ENCODE measurements around the gene NOL4L.

NOL4L gene

GRCh38 chr20:32484225-32484957 lies 100.7 kb downstream of the NOL4L start:
- peak overlapping the region; percentile 73 for H3K27ac ChIP-seq (replicated peaks)
- H3K4me3 ChIP-seq (replicated peaks; ENCODE audit: insufficient read depth, low read length), result peak overlapping the region; percentile 72
- TF ChIP-seq SPI1 (IDR thresholded peaks at IDR 0.05; ENCODE audit: borderline replicate concordance, low read depth) (no peak), POLR2AphosphoS5 (IDR thresholded peaks at IDR 0.05; ENCODE audit: low read depth) (peak; percentile 5; the same call in 1 of the 2 replicates)
- DNase-seq (ENCODE audit: low read depth in 1 of 2, low spot score in 1 of 2), result peak in 1 of 2 experiments; percentile 36
- no peaks in the 10 kb centered on the region for H3K27me3 ChIP-seq (ENCODE audit: insufficient read depth, poor library complexity, severe bottlenecking)

DNA sequence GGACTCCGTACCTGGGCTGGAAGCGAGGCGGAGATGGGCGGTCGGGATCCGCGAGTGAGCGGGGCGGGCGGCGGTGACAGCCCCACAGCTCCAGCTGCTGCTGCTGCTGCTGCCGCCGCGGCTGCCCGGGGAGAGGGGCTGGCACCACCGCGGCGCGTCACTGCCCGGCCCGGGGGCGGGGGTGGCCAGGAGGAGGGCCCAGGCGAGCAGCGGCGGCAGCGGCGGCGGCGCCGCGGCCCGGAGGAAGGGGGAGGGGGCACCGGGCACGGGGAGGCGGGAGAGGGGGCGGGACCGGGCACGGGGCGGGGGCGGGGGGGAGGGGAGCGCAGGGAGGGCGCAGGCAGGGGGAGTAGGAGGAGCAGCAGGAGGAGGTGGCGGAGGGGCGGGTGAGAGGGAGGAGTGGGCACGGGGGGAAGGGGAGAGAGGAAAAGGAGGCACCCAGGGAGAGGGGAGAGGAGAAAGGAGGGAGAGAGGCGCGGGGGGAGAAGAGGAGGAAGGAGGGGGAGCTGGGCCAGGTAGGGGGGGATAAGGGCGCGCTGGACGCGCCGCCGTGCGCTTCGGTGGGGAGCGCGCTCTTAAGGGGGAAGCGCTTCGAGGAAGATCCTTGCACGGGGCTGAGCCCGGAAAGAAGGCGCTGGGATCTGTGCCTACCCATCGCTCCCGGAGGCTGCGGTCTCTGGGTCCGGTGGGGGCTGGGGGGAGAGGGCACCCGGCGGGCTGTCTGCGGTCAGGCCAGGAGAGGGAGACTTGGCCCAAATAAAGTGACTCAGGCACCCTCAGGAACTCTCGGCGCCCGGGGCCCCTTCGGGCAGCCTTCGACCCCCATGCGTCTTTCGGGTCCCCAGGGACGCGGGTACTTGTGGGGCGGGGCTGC lies 101.5 kb downstream of the NOL4L start:
- TF ChIP-seq GABPA (IDR thresholded peaks at IDR 0.05; ENCODE audit: low read depth) (no peak), POLR2AphosphoS5 (IDR thresholded peaks at IDR 0.05; ENCODE audit: low read depth) (peak; percentile 52; the same call in 1 of the 2 replicates), SPI1 (IDR thresholded peaks at IDR 0.05; ENCODE audit: borderline replicate concordance, low read depth) (no peak)
- TF ChIP-seq, protein P1, sequence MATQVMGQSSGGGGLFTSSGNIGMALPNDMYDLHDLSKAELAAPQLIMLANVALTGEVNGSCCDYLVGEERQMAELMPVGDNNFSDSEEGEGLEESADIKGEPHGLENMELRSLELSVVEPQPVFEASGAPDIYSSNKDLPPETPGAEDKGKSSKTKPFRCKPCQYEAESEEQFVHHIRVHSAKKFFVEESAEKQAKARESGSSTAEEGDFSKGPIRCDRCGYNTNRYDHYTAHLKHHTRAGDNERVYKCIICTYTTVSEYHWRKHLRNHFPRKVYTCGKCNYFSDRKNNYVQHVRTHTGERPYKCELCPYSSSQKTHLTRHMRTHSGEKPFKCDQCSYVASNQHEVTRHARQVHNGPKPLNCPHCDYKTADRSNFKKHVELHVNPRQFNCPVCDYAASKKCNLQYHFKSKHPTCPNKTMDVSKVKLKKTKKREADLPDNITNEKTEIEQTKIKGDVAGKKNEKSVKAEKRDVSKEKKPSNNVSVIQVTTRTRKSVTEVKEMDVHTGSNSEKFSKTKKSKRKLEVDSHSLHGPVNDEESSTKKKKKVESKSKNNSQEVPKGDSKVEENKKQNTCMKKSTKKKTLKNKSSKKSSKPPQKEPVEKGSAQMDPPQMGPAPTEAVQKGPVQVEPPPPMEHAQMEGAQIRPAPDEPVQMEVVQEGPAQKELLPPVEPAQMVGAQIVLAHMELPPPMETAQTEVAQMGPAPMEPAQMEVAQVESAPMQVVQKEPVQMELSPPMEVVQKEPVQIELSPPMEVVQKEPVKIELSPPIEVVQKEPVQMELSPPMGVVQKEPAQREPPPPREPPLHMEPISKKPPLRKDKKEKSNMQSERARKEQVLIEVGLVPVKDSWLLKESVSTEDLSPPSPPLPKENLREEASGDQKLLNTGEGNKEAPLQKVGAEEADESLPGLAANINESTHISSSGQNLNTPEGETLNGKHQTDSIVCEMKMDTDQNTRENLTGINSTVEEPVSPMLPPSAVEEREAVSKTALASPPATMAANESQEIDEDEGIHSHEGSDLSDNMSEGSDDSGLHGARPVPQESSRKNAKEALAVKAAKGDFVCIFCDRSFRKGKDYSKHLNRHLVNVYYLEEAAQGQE (IDR thresholded peaks at IDR 0.05; ENCODE audit: insufficient replicate concordance, low read depth), result no peak
- TF ChIP-seq, protein P2, sequence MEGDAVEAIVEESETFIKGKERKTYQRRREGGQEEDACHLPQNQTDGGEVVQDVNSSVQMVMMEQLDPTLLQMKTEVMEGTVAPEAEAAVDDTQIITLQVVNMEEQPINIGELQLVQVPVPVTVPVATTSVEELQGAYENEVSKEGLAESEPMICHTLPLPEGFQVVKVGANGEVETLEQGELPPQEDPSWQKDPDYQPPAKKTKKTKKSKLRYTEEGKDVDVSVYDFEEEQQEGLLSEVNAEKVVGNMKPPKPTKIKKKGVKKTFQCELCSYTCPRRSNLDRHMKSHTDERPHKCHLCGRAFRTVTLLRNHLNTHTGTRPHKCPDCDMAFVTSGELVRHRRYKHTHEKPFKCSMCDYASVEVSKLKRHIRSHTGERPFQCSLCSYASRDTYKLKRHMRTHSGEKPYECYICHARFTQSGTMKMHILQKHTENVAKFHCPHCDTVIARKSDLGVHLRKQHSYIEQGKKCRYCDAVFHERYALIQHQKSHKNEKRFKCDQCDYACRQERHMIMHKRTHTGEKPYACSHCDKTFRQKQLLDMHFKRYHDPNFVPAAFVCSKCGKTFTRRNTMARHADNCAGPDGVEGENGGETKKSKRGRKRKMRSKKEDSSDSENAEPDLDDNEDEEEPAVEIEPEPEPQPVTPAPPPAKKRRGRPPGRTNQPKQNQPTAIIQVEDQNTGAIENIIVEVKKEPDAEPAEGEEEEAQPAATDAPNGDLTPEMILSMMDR (IDR thresholded peaks at IDR 0.05; ENCODE audit: insufficient read depth, low read length), result no peak
- Histone ChIP-seq H3K27ac (replicated peaks) (peak overlapping the region; percentile 73), H3K4me3 (replicated peaks; ENCODE audit: insufficient read depth, low read length) (peak overlapping the region; percentile 72), H3K27me3 (ENCODE audit: insufficient read depth, poor library complexity, severe bottlenecking) (no peaks in the 10 kb centered on the region)
- peak; percentile 73 to 87 for DNase-seq (ENCODE audit: low read depth in 1 of 2, low spot score in 1 of 2)

GRCh38 chr20:32482442-32483261 lies 102.5 kb downstream of the NOL4L start:
- Histone ChIP-seq H3K4me3 (replicated peaks; ENCODE audit: insufficient read depth, low read length) (peak overlapping the region; percentile 72), H3K27ac (replicated peaks) (peak overlapping the region; percentile 49), H3K27me3 (ENCODE audit: insufficient read depth, poor library complexity, severe bottlenecking) (no peaks in the 10 kb centered on the region)
- DNase-seq (ENCODE audit: low read depth in 1 of 2, low spot score in 1 of 2), result peak; percentile 46 to 71
- TF ChIP-seq POLR2AphosphoS5 (IDR thresholded peaks at IDR 0.05; ENCODE audit: low read depth) (0 out of 2 replicates have a peak, but pooled peaks have one; percentile 24), SPI1 (IDR thresholded peaks at IDR 0.05; ENCODE audit: borderline replicate concordance, low read depth) (peak; percentile 82), GABPA (IDR thresholded peaks at IDR 0.05; ENCODE audit: low read depth) (no peak)
- TF ChIP-seq, protein P1 (IDR thresholded peaks at IDR 0.05; ENCODE audit: insufficient replicate concordance, low read depth), result no peak
- TF ChIP-seq, protein P2 (IDR thresholded peaks at IDR 0.05; ENCODE audit: insufficient read depth, low read length), result no peak

Data from HL-60 (cell line).